Chondrocyte (in vitro differentiated cells): ENCODE measurements around the gene PCSK7. TPM values are rescaled to one million over a fixed set of nuclear protein-coding genes. Genes with fewer than 3 reads are reported as not detected.

Source experiments
- DNase-seq: peaks from one replicate; pipeline ENCODE4 v3.0.0; 2021; ENCODE audit warnings: mixed read lengths, low spot score
- H3K27ac Mint-ChIP-seq: one replicate; pipeline ENCODE4 v1.8.0; 2021; ENCODE audit warnings: mild to moderate bottlenecking, moderate library complexity, mixed read lengths; ENCODE audit not compliant: unreplicated experiment
- H3K27me3 Mint-ChIP-seq: 2 replicates; pipeline ENCODE4 v1.8.0; 2021; ENCODE audit warnings: low read depth, mixed read lengths
- H3K36me3 Mint-ChIP-seq: 2 replicates; pipeline ENCODE4 v1.8.0; 2021; ENCODE audit warnings: low read depth, mixed read lengths
- H3K4me1 Mint-ChIP-seq: 2 replicates; pipeline ENCODE4 v1.8.0; 2021; ENCODE audit warnings: low read depth, mild to moderate bottlenecking, mixed read lengths
- H3K4me3 Mint-ChIP-seq: one replicate; pipeline ENCODE4 v1.8.0; 2021; ENCODE audit warnings: mild to moderate bottlenecking, moderate library complexity, mixed read lengths; ENCODE audit not compliant: unreplicated experiment
- H3K9me3 Mint-ChIP-seq: 2 replicates; pipeline ENCODE4 v1.8.0; 2021; ENCODE audit warnings: low read depth, mixed read lengths
- total RNA-seq: library from RNA; stranded (reverse); gene quantifications from 3 replicates; pipeline ENCODE4 v1.2.1, GENCODE V29; 2021
- TF ChIP-seq, protein P1 (sequence below): fragments of 200-600 bp; sonication (generic); IDR thresholded peaks from 2 replicates; pipeline ENCODE4 v1.5.0; 2021; ENCODE audit warnings: antibody characterized with exemption, mild to moderate bottlenecking, moderate library complexity

PCSK7 gene
- total RNA-seq, 1 donor from 2014 or later = 43.0 TPM

DNA sequence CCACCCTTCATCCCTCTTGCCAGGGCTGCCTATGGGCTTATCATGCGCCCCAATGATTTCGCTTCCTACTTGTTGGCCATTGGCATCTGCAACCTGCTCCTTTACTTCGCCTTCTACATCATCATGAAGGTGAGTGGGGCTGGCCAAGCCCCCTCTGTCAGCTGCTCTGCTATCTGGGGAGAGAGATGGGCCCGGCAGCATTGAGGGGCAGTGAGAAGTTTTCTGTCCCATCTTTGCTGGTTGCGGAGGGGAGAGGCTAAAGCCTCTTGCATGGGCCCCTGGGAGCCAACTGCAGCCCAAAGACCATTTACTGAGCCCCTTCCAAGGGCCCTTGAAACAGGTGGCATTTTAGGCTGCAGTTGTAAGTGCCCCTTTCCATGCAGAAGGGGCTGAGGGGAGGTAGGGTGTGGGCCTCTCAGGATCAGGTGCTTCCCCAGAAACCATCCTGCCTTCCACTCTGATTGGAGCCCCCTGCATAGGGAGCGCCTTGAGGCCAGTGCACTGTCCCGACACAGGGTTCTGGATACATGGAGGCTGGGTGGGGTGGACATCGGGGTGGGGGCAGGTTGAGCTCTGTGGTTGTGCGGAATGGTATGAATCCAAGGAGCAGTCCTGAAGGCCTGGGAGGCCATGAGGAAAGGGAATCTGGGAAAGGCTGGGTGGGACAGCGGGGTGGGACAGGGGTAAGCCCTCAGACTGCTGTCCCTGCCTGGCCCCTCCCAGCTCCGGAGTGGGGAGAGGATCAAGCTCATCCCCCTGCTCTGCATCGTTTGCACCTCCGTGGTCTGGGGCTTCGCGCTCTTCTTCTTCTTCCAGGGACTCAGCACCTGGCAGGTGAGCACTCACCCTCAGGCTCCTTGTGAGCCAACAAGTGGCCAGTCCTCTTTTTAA lies 38.5 kb downstream of the PCSK7 start:
- peak overlapping the region; percentile 24 for H3K27ac Mint-ChIP-seq
- H3K9me3 Mint-ChIP-seq = no peaks in the 10 kb centered on the region
- H3K4me3 Mint-ChIP-seq = no peak overlapping the region
- no peaks in the 10 kb centered on the region for H3K27me3 Mint-ChIP-seq
- peak; percentile 57 for DNase-seq
- TF ChIP-seq, protein P1, sequence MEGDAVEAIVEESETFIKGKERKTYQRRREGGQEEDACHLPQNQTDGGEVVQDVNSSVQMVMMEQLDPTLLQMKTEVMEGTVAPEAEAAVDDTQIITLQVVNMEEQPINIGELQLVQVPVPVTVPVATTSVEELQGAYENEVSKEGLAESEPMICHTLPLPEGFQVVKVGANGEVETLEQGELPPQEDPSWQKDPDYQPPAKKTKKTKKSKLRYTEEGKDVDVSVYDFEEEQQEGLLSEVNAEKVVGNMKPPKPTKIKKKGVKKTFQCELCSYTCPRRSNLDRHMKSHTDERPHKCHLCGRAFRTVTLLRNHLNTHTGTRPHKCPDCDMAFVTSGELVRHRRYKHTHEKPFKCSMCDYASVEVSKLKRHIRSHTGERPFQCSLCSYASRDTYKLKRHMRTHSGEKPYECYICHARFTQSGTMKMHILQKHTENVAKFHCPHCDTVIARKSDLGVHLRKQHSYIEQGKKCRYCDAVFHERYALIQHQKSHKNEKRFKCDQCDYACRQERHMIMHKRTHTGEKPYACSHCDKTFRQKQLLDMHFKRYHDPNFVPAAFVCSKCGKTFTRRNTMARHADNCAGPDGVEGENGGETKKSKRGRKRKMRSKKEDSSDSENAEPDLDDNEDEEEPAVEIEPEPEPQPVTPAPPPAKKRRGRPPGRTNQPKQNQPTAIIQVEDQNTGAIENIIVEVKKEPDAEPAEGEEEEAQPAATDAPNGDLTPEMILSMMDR = no peak
- peaks cover 12% of the 10 kb centered on the region for H3K4me1 Mint-ChIP-seq
- peaks cover 15% of the 10 kb centered on the region for H3K36me3 Mint-ChIP-seq

DNA sequence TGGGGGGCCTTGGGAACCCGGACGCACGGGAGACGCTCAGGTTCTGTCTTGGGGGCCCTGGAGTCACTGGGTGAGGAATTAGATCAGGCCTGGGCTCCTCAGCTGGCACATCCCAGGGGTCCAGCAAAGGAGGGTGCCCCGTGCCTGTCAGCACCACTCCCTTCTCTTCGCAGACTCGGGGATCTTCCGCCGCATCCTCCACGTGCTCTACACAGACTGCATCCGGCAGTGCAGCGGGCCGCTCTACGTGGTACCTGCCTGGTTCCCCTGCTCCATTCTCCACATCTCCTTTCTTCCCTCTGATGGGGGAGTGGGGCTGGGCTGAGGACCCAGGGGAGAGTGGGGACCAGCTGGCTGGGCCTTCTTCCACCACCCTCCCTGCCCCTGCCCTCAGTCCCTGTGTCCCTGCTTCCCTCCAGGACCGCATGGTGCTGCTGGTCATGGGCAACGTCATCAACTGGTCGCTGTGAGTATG lies 39.4 kb downstream of the PCSK7 start:
- H3K27me3 Mint-ChIP-seq = no peaks in the 10 kb centered on the region
- H3K4me1 Mint-ChIP-seq = peaks cover 3% of the 10 kb centered on the region
- peaks cover 15% of the 10 kb centered on the region for H3K36me3 Mint-ChIP-seq
- no peaks in the 10 kb centered on the region for H3K9me3 Mint-ChIP-seq
- H3K4me3 Mint-ChIP-seq = no peak overlapping the region
- no peak for DNase-seq
- TF ChIP-seq, protein P1 = no peak
- H3K27ac Mint-ChIP-seq = no peak overlapping the region

DNA sequence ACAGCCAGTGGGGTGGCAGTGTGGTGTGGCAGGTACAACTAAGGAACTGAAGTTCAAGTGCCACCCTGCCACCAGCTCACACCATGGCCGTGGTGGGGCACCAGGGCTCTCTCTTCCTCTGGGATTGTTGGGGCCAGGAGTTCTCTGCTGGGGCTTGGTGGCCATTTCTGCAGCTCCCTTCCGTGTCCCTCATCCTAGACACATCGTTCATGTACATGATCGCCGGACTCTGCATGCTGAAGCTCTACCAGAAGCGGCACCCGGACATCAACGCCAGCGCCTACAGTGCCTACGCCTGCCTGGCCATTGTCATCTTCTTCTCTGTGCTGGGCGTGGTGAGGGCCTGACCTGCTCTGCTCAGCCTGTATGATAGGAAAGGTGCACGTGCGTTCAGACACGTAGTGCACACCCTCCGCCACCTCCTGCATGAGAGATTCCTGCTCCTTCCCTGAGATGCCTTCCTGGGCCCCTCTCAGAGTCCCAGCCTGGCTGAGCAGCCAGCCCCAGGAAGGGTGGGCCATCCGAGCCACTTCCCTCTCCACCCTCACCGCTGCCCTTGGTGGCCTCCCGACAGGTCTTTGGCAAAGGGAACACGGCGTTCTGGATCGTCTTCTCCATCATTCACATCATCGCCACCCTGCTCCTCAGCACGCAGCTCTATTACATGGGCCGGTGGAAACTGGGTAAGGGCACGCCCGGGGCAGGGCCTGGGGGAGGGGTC lies 40.0 kb downstream of the PCSK7 start:
- H3K36me3 Mint-ChIP-seq = peaks cover 19% of the 10 kb centered on the region

DNA sequence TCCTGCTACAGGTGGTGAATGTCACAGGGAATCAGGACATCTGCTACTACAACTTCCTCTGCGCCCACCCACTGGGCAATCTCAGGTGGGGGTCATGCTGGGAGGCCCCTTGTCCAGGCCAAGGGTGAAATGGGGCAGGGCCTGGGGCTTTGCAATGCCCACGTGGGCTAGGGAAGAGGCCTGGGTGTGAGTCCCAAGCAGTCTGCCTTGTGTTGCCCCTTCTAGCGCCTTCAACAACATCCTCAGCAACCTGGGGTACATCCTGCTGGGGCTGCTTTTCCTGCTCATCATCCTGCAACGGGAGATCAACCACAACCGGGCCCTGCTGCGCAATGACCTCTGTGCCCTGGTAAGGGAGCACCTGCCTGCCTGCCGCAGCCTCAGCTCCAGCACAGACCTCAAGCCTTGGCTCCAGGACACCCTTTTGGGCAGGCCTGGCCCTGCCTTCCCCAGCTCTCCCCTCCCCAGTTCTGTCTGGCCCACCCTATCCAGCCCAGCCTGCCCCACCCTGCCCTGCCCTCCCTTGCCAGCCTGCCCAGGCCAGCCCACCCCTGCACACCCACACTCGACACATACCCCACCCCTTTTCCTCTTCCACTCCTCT lies 41.8 kb downstream of the PCSK7 start:
- Mint-ChIP-seq H3K27me3 (no peaks in the 10 kb centered on the region), H3K4me3 (no peak overlapping the region), H3K27ac (no peak overlapping the region), H3K9me3 (no peaks in the 10 kb centered on the region), H3K36me3 (peaks cover 17% of the 10 kb centered on the region), H3K4me1 (no peaks in the 10 kb centered on the region)
- DNase-seq = peak; percentile 55
- TF ChIP-seq, protein P1 = no peak

More for the DNA sequence above, 40.0 kb downstream of the PCSK7 start:
- H3K4me3 Mint-ChIP-seq = no peak overlapping the region
- no peaks in the 10 kb centered on the region for H3K4me1 Mint-ChIP-seq
- H3K9me3 Mint-ChIP-seq = no peaks in the 10 kb centered on the region
- H3K27me3 Mint-ChIP-seq = no peaks in the 10 kb centered on the region
- no peak overlapping the region for H3K27ac Mint-ChIP-seq
- DNase-seq = peak; percentile 85
- TF ChIP-seq, protein P1 = no peak
